DND-41 (cell line): ENCODE data around the gene NT5DC3.

Experiments used
- CTCF ChIP-seq: IDR thresholded peaks from 2 replicates; pipeline ENCODE4 v1.5.1; 2012; ENCODE audit warnings: borderline replicate concordance, low read length, moderate library complexity, mild to moderate bottlenecking; ENCODE audit not compliant: poor library complexity, severe bottlenecking; ENCODE audit errors: extremely low read depth
- EZH2 ChIP-seq: IDR thresholded peaks from 3 replicates; pipeline ENCODE4 v1.6.1; 2012; ENCODE audit warnings: borderline replicate concordance, low read depth, mild to moderate bottlenecking, moderate library complexity, low read length, inconsistent platforms; ENCODE audit not compliant: severe bottlenecking

- TF ChIP-seq CTCF (no peak), EZH2 (no peak)
These were observed 29.2 kb downstream of the NT5DC3 start for GRCh38 chr12:103811791-103812190.
